NCI-H526 (cell line): Measurements from ENCODE around the gene FAM187B.
"Not testable (repeated sequence)": the region's sequence is repeated elsewhere in the genome, so short reads cannot be mapped to it uniquely, and the experiment has no call there.

ENCODE experiments used
- DNase-seq, 2 experiments: peaks; one replicate each; lab custom pipeline; 2025; lab: John Stamatoyannopoulos, UW

The FAM187B gene

DNA sequence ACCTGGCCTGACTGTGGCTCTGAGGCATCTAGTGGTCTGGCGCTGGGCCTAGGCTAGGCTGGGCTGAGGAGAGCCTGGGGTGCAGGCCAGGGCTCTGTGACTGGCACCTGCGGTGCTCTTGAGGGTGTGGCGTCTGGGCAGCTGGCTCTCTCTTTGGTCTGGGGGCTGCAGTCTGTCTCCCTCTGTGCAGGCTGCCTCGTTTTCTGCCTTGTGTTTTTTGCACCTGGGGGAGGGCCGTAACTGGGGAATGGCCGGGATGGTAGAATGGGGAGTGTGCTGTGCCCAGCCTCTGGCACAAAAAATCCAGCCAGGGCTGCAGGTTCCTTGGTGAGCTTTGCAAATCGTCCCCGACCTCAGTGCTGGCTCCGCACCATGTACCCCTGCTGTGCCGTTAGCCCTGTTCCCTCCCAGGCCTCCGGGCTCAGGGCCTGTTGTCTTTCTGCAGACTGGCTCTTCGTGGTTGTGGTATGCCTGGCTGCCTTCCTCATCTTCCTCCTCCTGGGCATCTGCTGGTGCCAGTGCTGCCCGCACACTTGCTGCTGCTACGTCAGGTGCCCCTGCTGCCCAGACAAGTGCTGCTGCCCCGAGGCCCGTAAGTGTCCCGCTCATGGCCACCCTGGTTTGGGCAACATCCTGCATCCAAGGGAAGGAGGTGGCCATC lies 33.7 kb upstream of the FAM187B start:
- no peak for DNase-seq

DNA sequence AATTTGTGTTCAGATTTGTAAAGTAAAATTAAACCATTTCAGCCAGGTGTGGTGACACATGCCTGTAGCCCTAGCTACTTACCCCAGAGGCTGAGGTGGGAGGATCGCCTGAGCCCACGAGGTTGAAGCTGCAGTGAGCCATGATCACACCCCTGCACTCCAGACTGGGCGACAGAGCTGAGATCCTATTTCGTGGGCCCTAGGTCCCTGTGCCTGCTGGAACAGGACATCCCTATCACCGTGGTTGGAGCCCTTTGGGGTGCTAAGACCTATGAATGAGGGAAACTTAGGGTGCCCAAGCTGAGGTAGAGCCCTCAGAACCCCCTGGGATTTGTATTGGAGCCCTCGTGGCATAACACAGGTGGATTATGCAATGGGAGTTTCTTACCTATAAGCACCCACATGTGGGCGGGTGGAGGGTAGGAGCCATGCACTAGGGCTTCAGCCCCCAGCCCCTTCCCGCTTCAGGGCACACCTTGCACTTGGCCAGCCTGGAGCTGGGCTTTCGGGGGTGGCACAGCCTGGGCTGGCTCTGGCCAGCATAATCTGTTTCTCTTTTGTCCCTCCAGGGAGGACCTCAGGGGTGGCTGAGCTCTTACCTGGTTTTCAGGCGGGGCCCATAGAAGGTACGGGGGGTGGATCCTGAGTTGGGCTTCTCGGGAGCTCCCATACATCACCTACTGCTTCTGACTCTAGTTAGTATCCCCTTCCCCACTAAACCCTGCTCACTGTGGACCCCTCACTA lies 33.0 kb upstream of the FAM187B start:
- DNase-seq: no peak

DNA sequence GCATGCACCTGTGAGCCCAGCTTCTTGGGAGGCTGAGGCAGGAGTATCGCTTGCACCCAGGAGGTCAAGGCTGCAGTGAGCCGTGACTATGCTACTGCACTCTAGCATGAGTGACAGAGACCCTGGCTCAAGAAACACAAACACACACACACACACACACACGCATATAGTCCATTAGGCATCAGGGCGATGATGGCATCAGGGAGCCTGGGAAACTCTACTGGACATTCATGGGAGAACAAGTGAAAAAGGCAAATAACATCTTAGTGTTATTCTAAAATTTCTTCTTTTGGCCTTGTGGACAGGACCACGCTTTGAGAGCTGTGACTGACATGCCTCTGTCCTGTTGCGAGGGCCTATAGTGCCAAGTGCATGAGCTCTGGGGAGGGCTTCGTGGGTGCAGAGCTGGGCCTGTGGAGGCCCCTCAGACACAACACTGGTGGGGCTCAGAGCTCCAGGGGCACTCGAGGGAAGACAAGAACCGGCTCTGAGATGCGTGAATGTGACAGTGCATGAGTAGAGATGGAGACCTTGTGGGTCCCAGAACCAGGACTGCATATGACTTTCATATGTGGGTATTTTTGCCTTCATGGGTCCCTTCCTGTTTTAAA lies 32.3 kb upstream of the FAM187B start:
- no peak for DNase-seq

DNA sequence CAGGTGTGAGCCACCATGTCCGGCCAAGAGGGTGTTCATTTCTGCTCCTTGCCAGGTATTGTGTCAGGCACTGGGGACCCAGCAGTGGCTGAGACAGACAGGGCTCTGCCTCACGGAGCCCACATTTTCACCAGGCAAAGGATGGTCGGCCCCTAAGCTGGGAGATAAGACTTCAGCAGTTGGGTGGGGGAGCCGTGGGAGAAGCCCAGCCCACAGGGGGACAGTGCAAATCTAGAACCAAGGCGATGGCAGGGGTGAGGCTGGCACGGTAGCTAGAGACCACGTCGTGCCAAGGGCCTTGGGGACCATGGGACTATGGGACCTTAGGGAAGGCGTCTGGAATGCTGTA lies 28.5 kb upstream of the FAM187B start:
- DNase-seq: no peak

DNA sequence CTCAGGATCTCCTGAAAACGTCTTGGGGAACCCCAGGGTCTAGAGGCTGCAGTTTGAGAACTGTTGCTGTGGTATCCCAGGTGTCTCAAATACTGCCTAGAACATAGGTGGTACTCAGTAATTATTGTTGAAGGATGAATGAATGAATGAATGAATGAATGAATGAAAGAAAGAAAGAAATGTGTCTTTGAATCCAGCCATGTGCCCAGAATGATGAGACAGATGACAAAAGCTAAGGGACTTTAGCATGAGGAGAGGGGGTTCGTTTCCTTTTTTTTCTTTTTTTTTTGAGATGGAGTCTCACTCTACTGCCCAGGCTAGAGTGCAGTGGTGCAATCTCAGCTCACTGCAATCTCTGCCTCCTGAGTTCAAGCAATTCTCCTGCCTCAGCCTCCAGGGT lies 28.0 kb upstream of the FAM187B start:
- no peak for DNase-seq

DNA sequence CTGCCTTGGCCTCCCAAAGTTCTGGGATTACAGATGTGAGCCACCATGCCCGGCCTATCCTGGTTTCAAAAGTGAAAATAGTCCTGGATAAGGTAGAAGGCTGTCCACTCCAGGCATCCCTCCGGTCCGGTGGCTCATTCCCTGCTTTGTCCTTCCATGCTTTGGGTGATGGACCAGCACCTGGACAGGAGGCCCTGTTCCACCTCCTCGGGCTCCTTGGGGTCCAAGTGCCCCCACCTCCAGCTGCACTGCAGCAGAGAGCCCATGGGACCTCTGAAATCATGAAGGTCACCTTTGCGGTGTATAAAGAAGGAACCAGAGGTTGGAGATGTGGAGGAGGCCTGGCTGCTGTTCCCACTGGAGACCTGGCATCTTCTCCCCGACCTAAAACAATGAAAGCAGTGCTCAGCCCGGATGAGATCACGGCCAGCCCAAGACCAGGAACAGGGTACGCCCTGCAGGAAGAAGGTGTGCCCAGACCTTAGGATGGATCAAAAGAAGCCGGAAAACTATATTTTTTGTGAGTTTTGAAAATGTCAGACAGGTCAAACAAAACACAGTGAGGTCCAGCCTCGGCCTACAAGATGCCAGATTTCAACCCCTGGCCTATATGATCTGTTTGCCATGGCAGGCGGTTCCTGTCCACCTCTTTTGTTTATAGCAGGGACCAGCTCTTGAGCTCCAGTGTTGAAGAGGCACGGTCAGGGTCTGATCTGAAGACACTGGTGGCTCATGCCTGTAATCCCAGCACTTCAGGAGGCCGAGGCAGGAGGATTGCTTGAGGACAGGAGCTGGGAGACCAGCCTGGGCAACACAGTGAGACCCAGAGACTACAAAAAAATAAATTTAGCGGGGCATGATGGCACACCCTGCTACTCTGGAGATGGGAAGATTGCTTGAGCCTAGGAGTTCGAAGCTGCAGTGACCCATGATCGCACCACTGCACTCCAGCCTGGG lies 26.1 kb upstream of the FAM187B start:
- no peak for DNase-seq

DNA sequence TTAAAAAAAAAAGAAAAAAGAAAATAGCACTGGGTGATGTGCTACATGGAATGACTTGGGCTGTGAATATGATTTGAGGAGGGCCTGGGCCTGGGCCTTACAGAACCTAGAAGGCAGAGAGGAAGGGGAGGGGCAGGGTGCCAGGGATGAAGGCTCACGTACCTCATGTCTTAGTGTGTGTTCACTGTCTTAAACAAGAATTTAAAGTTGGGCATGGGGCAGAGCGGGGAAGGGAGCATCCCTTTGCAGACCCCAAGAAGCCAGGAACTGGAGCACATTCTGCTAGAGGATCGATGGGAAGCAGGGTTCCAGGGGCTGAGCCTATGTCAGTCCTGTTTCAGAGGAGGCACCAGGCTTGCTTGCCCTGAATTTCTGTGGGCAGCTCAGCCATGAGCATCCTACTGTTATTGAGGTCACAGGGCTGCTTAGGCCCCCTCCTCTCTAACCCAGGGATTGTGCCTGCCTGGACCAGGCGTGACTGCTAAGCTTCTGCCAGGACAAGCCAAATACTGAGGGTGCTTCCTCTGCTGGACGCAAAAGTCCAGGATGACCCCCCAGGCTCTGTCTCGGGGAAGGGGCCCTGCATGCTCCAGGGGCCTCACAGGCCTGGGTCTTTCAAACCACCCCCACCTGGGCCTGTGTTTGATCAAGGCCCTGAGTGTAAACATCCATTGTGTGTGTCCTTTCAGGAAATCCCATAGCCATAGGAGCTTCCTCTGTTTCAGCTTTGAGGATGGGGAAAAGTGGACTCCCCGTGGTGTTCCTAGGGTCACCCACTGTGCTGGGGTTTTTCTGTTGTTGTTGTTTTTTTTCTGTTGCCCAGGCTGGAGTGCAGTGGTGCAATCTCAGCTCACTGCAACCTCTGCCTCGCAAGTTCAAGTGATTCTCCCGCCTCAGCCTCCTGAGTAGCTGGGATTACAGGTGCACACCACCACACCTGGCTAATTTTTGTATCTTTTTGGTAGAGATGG lies 25.1 kb upstream of the FAM187B start:
- DNase-seq: no peak

DNA sequence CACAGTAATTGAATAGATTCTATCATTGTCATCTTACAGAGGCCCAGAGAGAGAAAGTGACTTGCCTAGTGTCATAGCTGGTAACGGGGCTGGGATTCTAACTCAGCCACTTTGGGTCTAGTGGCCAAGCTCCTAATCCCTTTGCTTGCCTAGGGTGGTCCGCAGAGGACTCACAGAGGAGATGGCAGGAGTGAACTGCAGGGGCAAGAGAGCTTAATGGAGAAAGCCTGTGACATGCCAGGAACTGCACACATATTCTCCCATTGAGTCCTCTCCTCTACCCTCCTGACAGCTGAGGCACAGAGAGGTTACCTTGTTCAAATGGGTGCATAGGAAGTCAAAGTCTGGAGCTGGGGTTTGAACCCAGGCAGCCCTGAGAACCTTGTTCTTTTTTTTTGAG lies 22.9 kb upstream of the FAM187B start:
- no peak for DNase-seq

DNA sequence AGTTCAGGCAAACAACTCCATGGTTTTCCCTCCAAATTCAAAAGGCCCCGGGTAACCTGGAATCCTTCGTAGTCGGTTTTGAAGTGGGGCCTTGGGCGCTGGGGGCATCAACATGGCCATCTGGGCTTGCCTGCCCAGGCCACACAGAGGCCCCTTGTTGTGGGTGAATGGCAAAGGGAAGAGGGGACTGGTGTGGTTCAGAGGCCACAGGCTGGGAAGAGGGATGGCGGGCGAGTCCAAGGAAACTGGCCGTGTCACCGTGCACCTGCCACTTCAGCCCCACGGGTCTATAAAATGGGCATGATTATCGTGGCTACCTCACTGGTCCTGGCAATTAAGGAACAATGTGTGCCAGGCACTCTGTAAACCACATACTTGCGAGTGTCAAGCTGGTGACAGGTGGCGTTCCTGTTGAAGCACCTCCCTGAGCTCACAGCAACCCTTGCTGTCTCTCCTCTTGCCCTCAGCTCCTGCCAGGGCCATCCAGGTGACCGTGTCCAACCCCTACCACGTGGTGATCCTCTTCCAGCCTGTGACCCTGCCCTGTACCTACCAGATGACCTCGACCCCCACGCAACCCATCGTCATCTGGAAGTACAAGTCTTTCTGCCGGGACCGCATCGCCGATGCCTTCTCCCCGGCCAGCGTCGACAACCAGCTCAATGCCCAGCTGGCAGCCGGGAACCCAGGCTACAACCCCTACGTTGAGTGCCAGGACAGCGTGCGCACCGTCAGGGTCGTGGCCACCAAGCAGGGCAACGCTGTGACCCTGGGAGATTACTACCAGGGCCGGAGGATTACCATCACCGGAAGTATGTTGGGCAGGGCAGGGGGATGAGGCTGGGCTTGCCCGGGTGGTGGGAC lies 21.5 kb upstream of the FAM187B start:
- DNase-seq: no peak

DNA sequence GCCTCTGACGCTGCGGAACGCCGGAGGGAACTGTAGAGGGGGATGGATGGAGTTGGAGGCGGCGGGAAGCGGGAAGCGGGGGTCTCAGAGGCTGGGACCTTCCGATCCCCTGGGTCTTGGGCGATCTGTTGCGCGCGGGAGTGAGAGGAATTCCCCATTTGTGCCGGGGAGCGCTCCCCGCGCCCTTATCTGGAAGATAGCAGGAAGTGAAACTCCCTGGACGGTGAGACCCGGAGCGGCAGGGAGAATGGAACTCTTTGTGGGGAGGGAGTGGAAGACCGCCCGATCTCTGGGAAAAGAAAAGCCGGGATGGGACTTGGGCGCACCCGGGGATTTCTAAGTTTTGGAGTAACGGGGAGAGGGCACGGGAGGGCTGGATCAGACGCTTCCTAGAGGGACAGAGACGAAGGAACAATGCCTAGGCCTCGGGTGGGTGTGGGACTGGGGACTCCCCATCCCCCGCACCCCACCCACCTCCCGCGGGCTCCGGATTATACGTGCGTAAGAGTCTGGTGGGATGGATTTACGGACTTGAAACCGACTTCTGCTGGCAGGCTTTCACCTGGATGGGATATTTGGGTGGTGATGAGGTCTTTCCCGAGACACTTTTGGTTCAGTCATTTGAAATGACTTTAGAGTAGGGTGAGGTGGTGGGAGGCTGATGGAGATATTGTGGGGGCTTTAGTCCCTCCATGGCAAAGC lies 20.8 kb upstream of the FAM187B start:
- DNase-seq: peak; percentile 54 to 82

DNA sequence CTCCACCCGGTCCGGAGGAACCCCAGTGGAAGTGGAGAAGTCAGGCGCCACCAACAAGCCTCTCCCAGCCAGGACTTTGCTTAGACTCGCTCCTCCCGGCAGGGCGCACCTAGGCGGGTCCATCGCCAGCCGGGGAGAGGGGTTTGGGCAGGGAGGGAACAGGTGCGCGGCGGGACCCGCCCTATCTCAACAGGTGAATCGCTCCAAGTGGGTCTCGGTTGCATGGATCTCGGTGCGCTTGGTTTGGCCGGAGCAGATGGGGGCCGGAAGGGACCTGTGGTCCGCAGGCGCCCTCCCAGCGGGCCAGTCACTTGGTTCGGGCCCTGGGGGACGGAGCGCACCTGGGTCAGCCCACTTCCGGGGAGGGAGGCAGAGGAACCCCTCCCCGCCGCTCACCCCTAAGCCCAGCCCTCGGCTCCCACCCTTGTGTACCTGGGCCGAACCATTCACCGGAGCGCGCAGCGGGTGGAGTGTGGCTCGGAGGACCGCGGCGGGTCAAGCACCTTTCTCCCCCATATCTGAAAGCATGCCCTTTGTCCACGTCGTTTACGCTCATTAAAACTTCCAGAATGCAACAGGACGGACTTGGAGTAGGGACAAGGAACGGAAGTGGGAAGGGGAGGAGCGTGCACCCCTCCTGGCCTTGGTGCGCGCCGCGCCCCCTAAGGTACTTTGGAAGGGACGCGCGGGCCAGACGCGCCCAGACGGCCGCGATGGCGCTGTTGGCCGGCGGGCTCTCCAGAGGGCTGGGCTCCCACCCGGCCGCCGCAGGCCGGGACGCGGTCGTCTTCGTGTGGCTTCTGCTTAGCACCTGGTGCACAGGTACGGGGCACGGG lies 20.0 kb upstream of the FAM187B start, which contains the start of gene LSR:
Gene LSR, plus strand, starts transcription at position 693 of the 836 bp plus-strand sequence. Its CDS starts 21 bp downstream, at position 714.
- peak; percentile 97 to 99 for DNase-seq

DNA sequence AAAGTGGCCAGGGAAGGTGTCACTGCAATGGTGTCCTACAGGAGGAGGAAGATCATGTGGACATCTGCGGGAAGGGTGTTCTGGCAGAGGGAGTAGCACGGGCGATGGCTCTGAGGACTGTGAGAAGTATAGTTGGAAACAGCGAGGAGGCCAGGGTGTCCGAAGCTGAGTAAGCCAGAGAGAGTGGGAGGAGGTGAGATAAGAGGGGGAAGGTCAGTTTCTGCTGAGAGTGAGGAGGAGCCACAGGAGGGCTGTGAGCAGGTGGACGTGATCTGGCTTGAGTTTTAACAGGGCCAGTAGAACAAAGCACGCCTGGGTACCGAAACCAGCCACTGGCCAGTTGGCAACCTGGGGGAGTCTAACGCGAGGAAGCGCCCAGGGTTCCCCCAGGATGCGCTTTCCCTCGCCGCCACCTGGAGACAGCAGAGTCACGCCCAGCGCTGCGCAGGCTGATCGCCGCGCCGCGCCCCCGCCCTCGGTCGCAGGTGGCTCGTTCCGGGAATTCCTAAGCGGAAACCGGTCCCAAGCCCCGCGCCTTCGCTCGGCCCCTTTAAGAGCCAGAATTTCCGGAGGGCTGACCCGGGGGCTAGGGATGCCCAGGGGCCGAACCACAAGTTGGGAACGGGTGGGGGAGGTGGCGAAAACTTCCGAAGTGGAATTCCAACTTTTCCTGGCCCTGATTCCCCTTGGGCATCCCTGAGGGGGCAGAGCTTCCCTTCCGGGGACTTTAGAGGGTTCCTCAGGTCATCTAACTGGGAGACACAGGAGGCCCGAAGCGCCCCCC lies 19.2 kb upstream of the FAM187B start:
- DNase-seq: peak; percentile 97 to 100

DNA sequence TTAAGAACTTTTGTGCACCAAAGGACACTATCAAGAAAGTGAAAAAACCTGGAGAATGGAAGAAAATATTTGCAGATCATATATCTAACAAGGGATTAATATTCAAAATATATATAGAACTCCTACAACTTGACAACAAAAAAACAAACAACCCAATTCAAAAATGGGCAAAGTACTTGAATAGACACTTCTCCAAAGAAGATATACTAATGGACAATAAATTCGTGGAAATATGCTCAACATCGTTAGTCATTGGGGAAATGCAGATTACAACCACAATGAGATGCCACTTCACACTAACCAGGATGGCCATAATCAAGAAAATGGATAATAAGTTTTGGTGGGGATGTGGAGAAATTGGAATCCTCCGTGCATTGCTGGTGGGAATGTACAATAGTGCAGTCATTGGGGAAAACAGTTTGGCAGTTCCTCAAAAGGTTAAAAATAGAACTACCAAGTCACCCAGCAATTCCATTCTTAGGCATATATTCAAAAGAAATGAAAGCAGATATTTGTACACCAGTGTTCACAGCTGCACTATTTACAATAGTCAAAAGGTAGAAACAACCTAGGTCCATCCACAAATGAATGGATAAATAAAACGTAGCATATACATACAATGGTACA lies 18.0 kb upstream of the FAM187B start:
- DNase-seq: no peak

DNA sequence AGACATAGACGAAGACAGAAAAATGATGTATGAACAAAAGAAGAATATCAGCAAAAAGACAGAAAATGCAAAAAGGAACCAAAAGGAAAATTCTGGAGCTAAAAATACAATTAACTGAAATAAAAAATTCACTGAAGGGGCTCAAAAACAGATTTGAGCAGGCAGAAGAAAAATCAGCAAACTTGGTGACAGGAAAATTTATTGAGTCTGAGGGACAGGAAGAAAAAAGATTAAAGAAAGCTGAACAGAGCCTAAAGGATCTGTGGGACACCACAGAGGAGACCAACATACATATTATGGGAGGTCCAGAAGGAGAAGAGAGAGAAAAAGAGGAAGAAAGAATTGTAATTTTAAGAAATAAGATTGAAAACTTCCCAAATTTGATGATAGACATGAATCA lies 12.9 kb upstream of the FAM187B start:
- DNase-seq: no peak

DNA sequence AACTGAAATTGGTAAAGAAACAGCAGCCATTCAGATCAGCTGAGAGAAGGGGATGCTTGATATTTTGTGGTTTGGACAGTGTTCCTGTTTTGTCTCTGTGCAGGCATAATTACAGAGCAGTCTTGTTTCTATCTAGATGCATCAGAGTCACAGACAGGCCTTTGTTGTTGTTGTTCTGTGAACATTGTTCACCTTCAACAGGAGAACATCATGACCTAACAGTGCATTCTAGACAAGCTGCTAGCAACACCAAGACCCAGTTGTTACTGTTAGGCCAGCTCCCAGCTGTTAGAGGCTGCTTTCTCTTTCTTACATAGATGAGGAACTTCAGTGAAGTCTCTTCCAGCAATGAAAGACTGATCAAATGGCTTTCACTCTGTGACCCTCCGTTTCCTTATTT lies 11.8 kb upstream of the FAM187B start:
- DNase-seq: no peak

DNA sequence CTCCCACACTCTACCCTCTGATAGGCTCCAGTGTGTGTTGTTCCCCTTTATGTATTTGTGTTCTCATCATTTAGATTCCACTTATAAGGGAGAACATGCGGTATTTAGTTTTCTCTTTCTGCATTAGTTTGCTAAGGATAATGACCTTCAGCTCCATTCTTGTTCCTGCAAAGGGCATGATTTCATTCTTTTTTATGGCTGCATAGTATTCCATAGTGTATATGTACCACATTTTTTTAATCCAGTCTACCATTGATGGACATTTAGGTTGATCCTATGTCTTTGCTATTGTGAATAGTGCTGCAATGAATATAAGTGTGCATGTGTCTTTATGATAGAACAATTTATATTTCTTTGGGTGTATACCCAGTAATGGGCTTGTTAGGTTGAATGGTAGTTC lies 11.1 kb upstream of the FAM187B start:
- DNase-seq: not testable (repeated sequence)
